ENCODE data around the gene NRF1. TPM values are rescaled to one million over a fixed set of nuclear protein-coding genes. Genes with fewer than 3 reads are reported as not detected.

The NRF1 gene
- total RNA-seq, 1 experiment from 2014 or later, result 14.0 TPM

DNA sequence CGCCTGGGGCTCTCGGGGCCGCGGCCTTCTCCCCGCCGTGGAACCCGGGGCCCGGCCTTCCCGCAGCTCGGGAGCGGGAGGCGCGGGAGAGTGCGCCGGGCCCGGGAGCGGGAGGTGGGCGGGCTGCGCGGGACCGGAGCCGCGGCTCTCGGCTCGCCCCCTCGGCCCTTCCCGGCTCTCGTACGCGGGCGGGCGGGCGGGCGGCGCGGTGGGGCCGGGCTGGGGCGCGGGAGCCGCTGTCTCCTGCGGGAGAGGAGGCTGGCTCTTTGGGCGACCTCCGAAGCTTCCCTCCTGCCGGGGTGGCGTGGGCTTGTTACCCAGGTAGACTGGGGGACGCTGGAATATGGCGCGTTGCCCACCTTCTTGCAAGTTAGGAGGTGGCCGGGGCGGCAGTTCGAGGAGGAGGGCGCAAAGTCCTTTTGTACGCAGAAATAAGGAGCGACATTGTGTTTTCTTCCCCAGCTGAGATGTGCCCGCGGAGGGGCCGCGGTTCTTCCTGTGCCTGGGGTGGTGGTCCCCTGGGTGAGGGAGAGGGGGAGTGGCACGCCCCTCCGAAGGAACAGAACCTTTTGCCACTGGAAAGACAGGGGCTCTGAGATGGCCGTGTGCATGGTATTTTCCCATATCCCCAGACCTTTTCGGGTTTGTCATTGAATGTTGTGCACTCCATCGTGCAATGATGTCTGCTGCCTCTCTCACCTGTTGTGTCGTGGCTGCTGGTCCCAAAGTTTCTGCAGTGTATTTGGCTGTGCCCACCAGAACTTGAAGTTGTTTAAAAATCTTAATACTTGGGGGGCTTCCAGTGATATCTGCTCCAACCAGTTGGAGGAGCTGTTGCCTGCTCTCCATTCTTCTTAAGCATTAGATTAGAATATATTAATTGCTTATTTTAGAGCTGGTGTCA is 844 bp downstream of the NRF1 start:
- no TSS peak for BruUV-seq (replicated peaks)
- Histone ChIP-seq H3K27me3 (ENCODE audit: control insufficient read depth, insufficient read depth, low read length) (no peaks in the 10 kb centered on the region), H3K4me1 (ENCODE audit: control insufficient read depth, insufficient read depth, low read length) (peaks cover 17% of the 10 kb centered on the region), H3K4me3 (ENCODE audit: low read depth in 2 of 2, low read length in 2 of 2) (peak overlapping the region; percentile 90), H3K9me3 (ENCODE audit: control insufficient read depth, insufficient read depth, low read depth, low read length) (no peaks in the 10 kb centered on the region), H3K36me3 (ENCODE audit: control insufficient read depth, insufficient read depth, low read length) (no peaks in the 10 kb centered on the region; the same call in 1 of the 2 replicates), H3K27ac (ENCODE audit: low read length) (peak overlapping the region; percentile 76)
- POLR2A ChIA-PET, result interaction anchor here (0.5 kb wide), 1 partner anchor 24 kb away, joined by 3 read pairs; no protein-coding TSS in a partner anchor
- TF ChIP-seq, protein P1, sequence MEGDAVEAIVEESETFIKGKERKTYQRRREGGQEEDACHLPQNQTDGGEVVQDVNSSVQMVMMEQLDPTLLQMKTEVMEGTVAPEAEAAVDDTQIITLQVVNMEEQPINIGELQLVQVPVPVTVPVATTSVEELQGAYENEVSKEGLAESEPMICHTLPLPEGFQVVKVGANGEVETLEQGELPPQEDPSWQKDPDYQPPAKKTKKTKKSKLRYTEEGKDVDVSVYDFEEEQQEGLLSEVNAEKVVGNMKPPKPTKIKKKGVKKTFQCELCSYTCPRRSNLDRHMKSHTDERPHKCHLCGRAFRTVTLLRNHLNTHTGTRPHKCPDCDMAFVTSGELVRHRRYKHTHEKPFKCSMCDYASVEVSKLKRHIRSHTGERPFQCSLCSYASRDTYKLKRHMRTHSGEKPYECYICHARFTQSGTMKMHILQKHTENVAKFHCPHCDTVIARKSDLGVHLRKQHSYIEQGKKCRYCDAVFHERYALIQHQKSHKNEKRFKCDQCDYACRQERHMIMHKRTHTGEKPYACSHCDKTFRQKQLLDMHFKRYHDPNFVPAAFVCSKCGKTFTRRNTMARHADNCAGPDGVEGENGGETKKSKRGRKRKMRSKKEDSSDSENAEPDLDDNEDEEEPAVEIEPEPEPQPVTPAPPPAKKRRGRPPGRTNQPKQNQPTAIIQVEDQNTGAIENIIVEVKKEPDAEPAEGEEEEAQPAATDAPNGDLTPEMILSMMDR (IDR thresholded peaks at IDR 0.05), result peak; percentile 81
- no peak for TF ChIP-seq SIN3A (IDR thresholded peaks at IDR 0.05; ENCODE audit: borderline replicate concordance, insufficient read depth, low read depth, low read length)
- CTCF ChIA-PET, result interaction anchor here (0.7 kb wide), 1 partner anchor 32 kb away, joined by 4 read pairs; no protein-coding TSS in a partner anchor
- in situ Hi-C loops (cut with HindIII; ENCODE audit: low pct_unique_long_range_greater_than_20kb, low sequenced_read_pairs), result no loop called here
- ATAC-seq, result peak; percentile 44
- intact Hi-C loops (cut with micrococcal nuclease; ENCODE audit: unreplicated experiment), result loop anchor here (10.0 kb wide), 1 partner anchor 388 kb away; the partner anchor contains the start of gene AHCYL2
- no peak for DNase-seq (ENCODE audit: low read depth, low spot score)

DNA sequence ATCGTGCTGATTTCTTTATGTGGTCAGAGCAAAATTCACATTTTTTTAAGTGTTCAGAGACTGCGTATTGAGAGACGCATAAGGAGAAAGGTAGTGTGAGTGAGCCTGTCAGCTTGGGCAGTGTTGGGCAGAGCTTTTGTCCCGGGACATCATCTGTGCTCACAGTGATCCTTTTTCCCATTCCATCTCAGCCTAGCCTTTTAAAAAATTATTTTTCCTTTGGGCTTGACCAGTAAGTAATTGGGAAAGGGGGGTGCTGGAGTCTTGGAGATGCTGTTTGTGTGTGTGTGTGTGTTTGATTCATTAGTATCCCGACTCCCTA is 1.5 kb downstream of the NRF1 start:
- ATAC-seq (no peak), DNase-seq (ENCODE audit: low read depth, low spot score) (no peak)
- TSS peak; percentile 66 for BruUV-seq (replicated peaks)
- no peaks in the 10 kb centered on the region; the same call in 1 of the 2 replicates for H3K36me3 ChIP-seq (ENCODE audit: control insufficient read depth, insufficient read depth, low read length)
- TF ChIP-seq POLR2AphosphoS5 (IDR thresholded peaks at IDR 0.05; ENCODE audit: low read depth, low read length), result no peak
- TF ChIP-seq, protein P1 (IDR thresholded peaks at IDR 0.05), result peak; percentile 62
- H3K9me3 ChIP-seq (ENCODE audit: control insufficient read depth, insufficient read depth, low read depth, low read length), result no peaks in the 10 kb centered on the region
- no peaks in the 10 kb centered on the region for H3K27me3 ChIP-seq (ENCODE audit: control insufficient read depth, insufficient read depth, low read length)
- H3K4me3 ChIP-seq (ENCODE audit: low read depth in 2 of 2, low read length in 2 of 2), result peak overlapping the region; percentile 90
- peak overlapping the region; percentile 76 for H3K27ac ChIP-seq (ENCODE audit: low read length)
- in situ Hi-C loops (cut with HindIII; ENCODE audit: low pct_unique_long_range_greater_than_20kb, low sequenced_read_pairs) (no loop called here), intact Hi-C loops (cut with micrococcal nuclease; ENCODE audit: unreplicated experiment) (loop anchor here (10.0 kb wide), 1 partner anchor 388 kb away; the partner anchor contains the start of gene AHCYL2)
- peaks cover 20% of the 10 kb centered on the region for H3K4me1 ChIP-seq (ENCODE audit: control insufficient read depth, insufficient read depth, low read length)
- POLR2A ChIA-PET, result interaction anchor here (0.5 kb wide), 1 partner anchor 23 kb away, joined by 3 read pairs; no protein-coding TSS in a partner anchor
- CTCF ChIA-PET, result interaction anchor here (0.7 kb wide), 1 partner anchor 32 kb away, joined by 4 read pairs; no protein-coding TSS in a partner anchor

DNA sequence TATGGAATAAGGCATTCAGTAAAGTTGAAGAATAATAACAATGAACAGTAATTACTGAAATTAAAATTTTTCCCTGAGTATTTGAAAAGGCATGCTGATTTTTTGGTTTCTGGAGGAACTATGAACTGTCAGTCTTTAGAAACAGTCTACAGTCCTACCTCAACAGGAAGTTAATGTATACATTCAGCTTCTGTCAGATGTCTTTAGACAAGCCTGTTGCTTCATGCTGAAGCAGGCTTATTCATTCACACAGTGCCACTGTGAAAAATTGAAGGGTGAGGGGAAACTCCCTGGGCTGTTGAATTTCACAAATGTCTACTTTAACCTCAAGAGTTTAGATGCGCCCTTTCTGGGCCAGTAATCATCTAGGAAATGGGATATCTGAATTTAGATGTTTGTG is 3.5 kb downstream of the NRF1 start:
- H3K27ac ChIP-seq (ENCODE audit: low read length), result no peak overlapping the region
- no peaks in the 10 kb centered on the region for H3K27me3 ChIP-seq (ENCODE audit: control insufficient read depth, insufficient read depth, low read length)
- intact Hi-C loops (cut with micrococcal nuclease; ENCODE audit: unreplicated experiment), result loop anchor here (10.0 kb wide), 1 partner anchor 390 kb away; the partner anchor contains the start of gene AHCYL2
- peaks cover 20% of the 10 kb centered on the region for H3K4me1 ChIP-seq (ENCODE audit: control insufficient read depth, insufficient read depth, low read length)
- no TSS peak for BruUV-seq (replicated peaks)
- no peak overlapping the region for H3K4me3 ChIP-seq (ENCODE audit: low read depth in 2 of 2, low read length in 2 of 2)
- TF ChIP-seq, protein P1 (IDR thresholded peaks at IDR 0.05), result no peak
- TF ChIP-seq POLR2AphosphoS5 (IDR thresholded peaks at IDR 0.05; ENCODE audit: low read depth, low read length) (no peak), SIN3A (IDR thresholded peaks at IDR 0.05; ENCODE audit: borderline replicate concordance, insufficient read depth, low read depth, low read length) (no peak), TCF7L2 (IDR thresholded peaks at IDR 0.05; ENCODE audit: low read depth, low read length) (no peak)
- TF ChIP-seq, protein P2, sequence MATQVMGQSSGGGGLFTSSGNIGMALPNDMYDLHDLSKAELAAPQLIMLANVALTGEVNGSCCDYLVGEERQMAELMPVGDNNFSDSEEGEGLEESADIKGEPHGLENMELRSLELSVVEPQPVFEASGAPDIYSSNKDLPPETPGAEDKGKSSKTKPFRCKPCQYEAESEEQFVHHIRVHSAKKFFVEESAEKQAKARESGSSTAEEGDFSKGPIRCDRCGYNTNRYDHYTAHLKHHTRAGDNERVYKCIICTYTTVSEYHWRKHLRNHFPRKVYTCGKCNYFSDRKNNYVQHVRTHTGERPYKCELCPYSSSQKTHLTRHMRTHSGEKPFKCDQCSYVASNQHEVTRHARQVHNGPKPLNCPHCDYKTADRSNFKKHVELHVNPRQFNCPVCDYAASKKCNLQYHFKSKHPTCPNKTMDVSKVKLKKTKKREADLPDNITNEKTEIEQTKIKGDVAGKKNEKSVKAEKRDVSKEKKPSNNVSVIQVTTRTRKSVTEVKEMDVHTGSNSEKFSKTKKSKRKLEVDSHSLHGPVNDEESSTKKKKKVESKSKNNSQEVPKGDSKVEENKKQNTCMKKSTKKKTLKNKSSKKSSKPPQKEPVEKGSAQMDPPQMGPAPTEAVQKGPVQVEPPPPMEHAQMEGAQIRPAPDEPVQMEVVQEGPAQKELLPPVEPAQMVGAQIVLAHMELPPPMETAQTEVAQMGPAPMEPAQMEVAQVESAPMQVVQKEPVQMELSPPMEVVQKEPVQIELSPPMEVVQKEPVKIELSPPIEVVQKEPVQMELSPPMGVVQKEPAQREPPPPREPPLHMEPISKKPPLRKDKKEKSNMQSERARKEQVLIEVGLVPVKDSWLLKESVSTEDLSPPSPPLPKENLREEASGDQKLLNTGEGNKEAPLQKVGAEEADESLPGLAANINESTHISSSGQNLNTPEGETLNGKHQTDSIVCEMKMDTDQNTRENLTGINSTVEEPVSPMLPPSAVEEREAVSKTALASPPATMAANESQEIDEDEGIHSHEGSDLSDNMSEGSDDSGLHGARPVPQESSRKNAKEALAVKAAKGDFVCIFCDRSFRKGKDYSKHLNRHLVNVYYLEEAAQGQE (IDR thresholded peaks at IDR 0.05; ENCODE audit: insufficient read depth in 1 of 2, low read depth in 2 of 2, low read length in 1 of 2), result no peak
- ChIA-PET CTCF (no interaction called here), POLR2A (interaction anchor here (0.6 kb wide), 3 partner anchors 16 to 449 kb away, joined by 6 to 8 read pairs (median 6); no protein-coding TSS in a partner anchor)
- no peaks in the 10 kb centered on the region; the same call in 1 of the 2 replicates for H3K36me3 ChIP-seq (ENCODE audit: control insufficient read depth, insufficient read depth, low read length)
- no peaks in the 10 kb centered on the region for H3K9me3 ChIP-seq (ENCODE audit: control insufficient read depth, insufficient read depth, low read depth, low read length)
- in situ Hi-C loops (cut with HindIII; ENCODE audit: low pct_unique_long_range_greater_than_20kb, low sequenced_read_pairs), result no loop called here
- no peak for ATAC-seq
- no peak for DNase-seq (ENCODE audit: low read depth, low spot score)
